OCI-LY7 (cell line): Measurements from ENCODE around the gene SMOC2. TPM values are rescaled to one million over a fixed set of nuclear protein-coding genes. Genes with fewer than 3 reads are reported as not detected.

Experiments
- BruUV-seq: library from RNA; stranded (reverse); fragments of 400-500 nt; replicated peaks from 2 replicates; lab custom pipeline; 2021; lab: Mats Ljungman, UMichigan
- CTCF ChIA-PET: fragments of 300-600 bp; sonication (Branson Sonifier 250); formaldehyde crosslinking; loops from one replicate; lab custom pipeline; 2022; ENCODE audit warnings: antibody characterized with exemption; ENCODE audit not compliant: unreplicated experiment; lab: Charles Lee
- POLR2A ChIA-PET: fragments of 300-600 bp; sonication (Branson Sonifier 250); formaldehyde crosslinking; loops from one replicate; lab custom pipeline; 2022; ENCODE audit warnings: antibody characterized with exemption; lab: Charles Lee
- DNase-seq: peaks from one replicate; pipeline ENCODE4 v3.0.0-alpha.2; 2015; ENCODE audit warnings: low spot score
- H2AFZ ChIP-seq: fragments of 200-600 bp; sonication (generic), shearing (Covaris generic); 2 replicates; pipeline ENCODE4 v1.6.1; 2014; ENCODE audit warnings: mild to moderate bottlenecking, antibody characterized with exemption, low read length, moderate library complexity
- H3K27ac ChIP-seq: fragments of 200-600 bp; sonication (generic); 2 replicates; pipeline ENCODE4 v1.5.1; 2014; ENCODE audit warnings: mixed run types, low read depth, mild to moderate bottlenecking, moderate library complexity, low read length, inconsistent platforms; ENCODE audit not compliant: poor library complexity, severe bottlenecking
- H3K36me3 ChIP-seq: fragments of 200-600 bp; sonication (generic); 2 replicates; pipeline ENCODE4 v1.6.1; 2014; ENCODE audit warnings: mild to moderate bottlenecking, antibody characterized with exemption, low read length, moderate library complexity, mixed read lengths; ENCODE audit not compliant: insufficient read depth
- H3K4me1 ChIP-seq: fragments of 200-600 bp; sonication (generic); 2 replicates; pipeline ENCODE4 v1.5.1; 2014; ENCODE audit warnings: mild to moderate bottlenecking, low read length; ENCODE audit not compliant: insufficient read depth, poor library complexity, severe bottlenecking
- H3K4me2 ChIP-seq: fragments of 200-600 bp; sonication (generic); 2 replicates; pipeline ENCODE4 v1.6.1; 2014; ENCODE audit warnings: mild to moderate bottlenecking, low read length
- H3K4me3 ChIP-seq: fragments of 200-600 bp; sonication (generic); 2 replicates; pipeline ENCODE4 v1.5.1; 2014; ENCODE audit warnings: mild to moderate bottlenecking, low read depth, low read length; ENCODE audit not compliant: poor library complexity, severe bottlenecking
- H3K79me2 ChIP-seq: fragments of 200-600 bp; sonication (generic); 2 replicates; pipeline ENCODE4 v1.6.1; 2016; ENCODE audit warnings: low read depth, mild to moderate bottlenecking, low read length, moderate library complexity, mixed read lengths; ENCODE audit not compliant: insufficient read depth
- H3K9me2 ChIP-seq: fragments of 200-600 bp; sonication (generic); 2 replicates; pipeline ENCODE4 v1.6.1; 2016; ENCODE audit warnings: mild to moderate bottlenecking, low read length, mixed read lengths; ENCODE audit not compliant: insufficient read depth
- H3K9me3 ChIP-seq: fragments of 200-600 bp; sonication (generic); 2 replicates; pipeline ENCODE4 v1.6.1; 2014; ENCODE audit warnings: mild to moderate bottlenecking, mixed run types, low read length, mixed read lengths
- H4K20me1 ChIP-seq: fragments of 200-600 bp; sonication (generic); 2 replicates; pipeline ENCODE4 v1.6.1; 2014; ENCODE audit warnings: mild to moderate bottlenecking, antibody characterized with exemption, low read length, moderate library complexity, mixed read lengths; ENCODE audit not compliant: insufficient read depth
- EZH2phosphoT487 ChIP-seq: fragments of 200-600 bp; sonication (generic); IDR thresholded peaks from 2 replicates; pipeline ENCODE4 v1.6.1; 2018; ENCODE audit warnings: low read depth, borderline replicate concordance, mild to moderate bottlenecking, mixed run types, antibody characterized with exemption, low read length, moderate library complexity, mixed read lengths
- intact Hi-C: fragments of 100-400 bp; cut with micrococcal nuclease; formaldehyde crosslinking; loops from one replicate; pipeline ENCODE4 v1.10.0; 2022; ENCODE audit not compliant: unreplicated experiment
- total RNA-seq, 2 experiments: library from RNA; depleted of rRNA in 1 of 2; stranded (reverse); fragments of >200 nt in 1 of 2; shearing (Covaris generic) in 1 of 2; gene quantifications; 2 replicates each; pipeline ENCODE4 v1.2.3, GENCODE V29; 2014 to 2022
- TF ChIP-seq, protein P1 (sequence below): fragments of 200-600 bp; sonication (generic); conservative IDR thresholded peaks from 2 replicates; pipeline ENCODE4 v1.5.1; 2014; ENCODE audit warnings: mild to moderate bottlenecking, antibody characterized with exemption, low read length, moderate library complexity, mixed read lengths

The SMOC2 gene
- total RNA-seq, 2 experiments from 2014 or later, result not detected

DNA sequence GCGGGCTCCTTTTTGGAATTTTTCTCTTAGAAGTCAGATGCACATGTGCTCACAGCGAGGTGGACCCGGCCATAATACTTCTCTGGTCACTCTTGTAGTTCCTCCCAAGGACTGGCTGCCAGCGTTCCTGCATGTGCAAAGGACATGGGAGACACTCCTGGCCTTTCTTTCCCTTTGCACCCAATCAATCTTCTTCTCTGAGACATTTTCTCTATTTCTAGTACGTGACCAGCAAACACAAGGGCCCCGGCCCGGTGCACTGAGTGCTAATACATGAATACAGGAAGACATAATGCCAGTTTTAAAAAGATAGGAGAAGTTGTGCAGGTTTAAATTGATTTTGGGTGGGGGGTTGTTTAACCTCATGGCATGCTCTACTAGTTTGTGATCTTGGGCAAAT, 233.6 kb downstream of the SMOC2 start:
- no peaks in the 10 kb centered on the region for H3K9me2 ChIP-seq
- no peaks in the 10 kb centered on the region for H3K4me1 ChIP-seq
- intact Hi-C loops, result no loop called here
- POLR2A ChIA-PET, result no interaction called here
- no peak overlapping the region for H2AFZ ChIP-seq
- H3K36me3 ChIP-seq, result no peaks in the 10 kb centered on the region
- no peaks in the 10 kb centered on the region for H3K79me2 ChIP-seq
- CTCF ChIA-PET, result no interaction called here
- H3K4me3 ChIP-seq, result no peak overlapping the region
- no peak overlapping the region for H3K4me2 ChIP-seq
- H3K9me3 ChIP-seq, result no peaks in the 10 kb centered on the region
- no peaks in the 10 kb centered on the region for H4K20me1 ChIP-seq
- no peak for DNase-seq
- no peak overlapping the region for H3K27ac ChIP-seq
- no peak for TF ChIP-seq EZH2phosphoT487
- TF ChIP-seq, protein P1, sequence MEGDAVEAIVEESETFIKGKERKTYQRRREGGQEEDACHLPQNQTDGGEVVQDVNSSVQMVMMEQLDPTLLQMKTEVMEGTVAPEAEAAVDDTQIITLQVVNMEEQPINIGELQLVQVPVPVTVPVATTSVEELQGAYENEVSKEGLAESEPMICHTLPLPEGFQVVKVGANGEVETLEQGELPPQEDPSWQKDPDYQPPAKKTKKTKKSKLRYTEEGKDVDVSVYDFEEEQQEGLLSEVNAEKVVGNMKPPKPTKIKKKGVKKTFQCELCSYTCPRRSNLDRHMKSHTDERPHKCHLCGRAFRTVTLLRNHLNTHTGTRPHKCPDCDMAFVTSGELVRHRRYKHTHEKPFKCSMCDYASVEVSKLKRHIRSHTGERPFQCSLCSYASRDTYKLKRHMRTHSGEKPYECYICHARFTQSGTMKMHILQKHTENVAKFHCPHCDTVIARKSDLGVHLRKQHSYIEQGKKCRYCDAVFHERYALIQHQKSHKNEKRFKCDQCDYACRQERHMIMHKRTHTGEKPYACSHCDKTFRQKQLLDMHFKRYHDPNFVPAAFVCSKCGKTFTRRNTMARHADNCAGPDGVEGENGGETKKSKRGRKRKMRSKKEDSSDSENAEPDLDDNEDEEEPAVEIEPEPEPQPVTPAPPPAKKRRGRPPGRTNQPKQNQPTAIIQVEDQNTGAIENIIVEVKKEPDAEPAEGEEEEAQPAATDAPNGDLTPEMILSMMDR, result no peak
- BruUV-seq, result no TSS peak

DNA sequence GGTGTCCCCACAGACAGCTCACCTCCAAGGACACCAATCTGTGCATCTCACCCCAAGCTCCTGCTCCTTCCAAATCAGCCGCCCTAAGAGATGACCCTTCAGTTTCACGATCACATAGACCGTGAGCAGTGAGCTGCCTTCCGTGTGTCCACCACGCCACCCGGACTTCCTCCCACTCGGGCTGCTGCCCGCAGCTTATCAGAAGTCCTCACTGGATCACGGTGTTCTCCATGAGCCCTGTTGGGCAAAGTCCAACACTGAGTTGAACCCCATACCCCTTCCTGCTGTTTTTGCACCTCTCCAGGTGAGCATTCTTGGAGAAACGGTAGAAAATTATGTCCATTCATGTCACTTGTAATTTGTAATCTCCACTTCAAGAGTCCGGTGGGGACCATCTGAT, 234.4 kb downstream of the SMOC2 start:
- Histone ChIP-seq H3K4me3 (no peak overlapping the region), H3K4me2 (no peak overlapping the region), H3K36me3 (no peaks in the 10 kb centered on the region), H4K20me1 (no peaks in the 10 kb centered on the region), H2AFZ (no peak overlapping the region), H3K4me1 (no peaks in the 10 kb centered on the region), H3K9me3 (no peaks in the 10 kb centered on the region), H3K27ac (no peak overlapping the region), H3K79me2 (no peaks in the 10 kb centered on the region), H3K9me2 (no peaks in the 10 kb centered on the region)
- ChIA-PET POLR2A (no interaction called here), CTCF (no interaction called here)
- no peak for DNase-seq
- no TSS peak for BruUV-seq
- TF ChIP-seq, protein P1, result no peak
- no peak for TF ChIP-seq EZH2phosphoT487
- intact Hi-C loops, result no loop called here

DNA sequence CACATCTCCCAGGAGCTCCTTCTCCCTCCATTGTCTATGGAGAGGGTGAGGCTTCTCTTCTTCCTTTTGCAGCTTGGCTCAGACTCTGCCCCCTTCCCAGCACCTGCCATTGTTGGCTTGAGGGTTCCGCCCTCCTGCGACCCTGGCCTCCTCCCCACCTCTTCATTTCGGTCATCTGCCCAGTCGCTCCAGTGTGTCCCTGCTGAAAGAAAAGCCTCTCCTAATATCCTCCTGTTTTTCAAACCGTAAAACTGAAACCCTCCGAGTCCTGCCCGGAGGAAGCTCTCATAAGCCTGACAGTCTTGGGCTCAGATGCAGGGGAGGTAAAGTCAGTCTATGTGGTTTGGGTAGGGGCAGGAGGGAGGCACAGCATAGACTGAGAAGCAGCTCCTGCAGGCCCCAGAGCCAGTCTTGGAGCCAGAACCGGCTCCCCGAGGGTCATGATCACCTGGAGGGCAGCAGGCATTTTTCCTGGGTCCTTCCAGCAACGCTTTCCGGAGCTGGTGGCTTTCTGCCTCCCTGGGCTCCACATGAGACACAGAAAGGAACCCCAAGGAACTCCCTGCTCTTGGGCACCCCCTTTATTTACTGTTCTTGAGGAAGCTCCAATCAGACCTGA, 235.1 kb downstream of the SMOC2 start:
- H3K9me2 ChIP-seq, result no peaks in the 10 kb centered on the region
- CTCF ChIA-PET, result no interaction called here
- no peak overlapping the region for H3K4me2 ChIP-seq
- POLR2A ChIA-PET, result no interaction called here
- no peaks in the 10 kb centered on the region for H3K79me2 ChIP-seq
- H3K27ac ChIP-seq, result no peak overlapping the region
- intact Hi-C loops, result no loop called here
- DNase-seq, result no peak
- no peaks in the 10 kb centered on the region for H3K4me1 ChIP-seq
- H3K36me3 ChIP-seq, result no peaks in the 10 kb centered on the region
- H3K4me3 ChIP-seq, result no peak overlapping the region
- no TSS peak for BruUV-seq
- no peak overlapping the region for H2AFZ ChIP-seq
- H3K9me3 ChIP-seq, result no peaks in the 10 kb centered on the region
- H4K20me1 ChIP-seq, result no peaks in the 10 kb centered on the region
- TF ChIP-seq EZH2phosphoT487, result no peak
- TF ChIP-seq, protein P1, result no peak
